ENCODE data around the gene PER1.

PER1 gene

GRCh38 chr17:8150194-8151119 is 1.7 kb downstream of the PER1 start:
- TF ChIP-seq, protein P1, sequence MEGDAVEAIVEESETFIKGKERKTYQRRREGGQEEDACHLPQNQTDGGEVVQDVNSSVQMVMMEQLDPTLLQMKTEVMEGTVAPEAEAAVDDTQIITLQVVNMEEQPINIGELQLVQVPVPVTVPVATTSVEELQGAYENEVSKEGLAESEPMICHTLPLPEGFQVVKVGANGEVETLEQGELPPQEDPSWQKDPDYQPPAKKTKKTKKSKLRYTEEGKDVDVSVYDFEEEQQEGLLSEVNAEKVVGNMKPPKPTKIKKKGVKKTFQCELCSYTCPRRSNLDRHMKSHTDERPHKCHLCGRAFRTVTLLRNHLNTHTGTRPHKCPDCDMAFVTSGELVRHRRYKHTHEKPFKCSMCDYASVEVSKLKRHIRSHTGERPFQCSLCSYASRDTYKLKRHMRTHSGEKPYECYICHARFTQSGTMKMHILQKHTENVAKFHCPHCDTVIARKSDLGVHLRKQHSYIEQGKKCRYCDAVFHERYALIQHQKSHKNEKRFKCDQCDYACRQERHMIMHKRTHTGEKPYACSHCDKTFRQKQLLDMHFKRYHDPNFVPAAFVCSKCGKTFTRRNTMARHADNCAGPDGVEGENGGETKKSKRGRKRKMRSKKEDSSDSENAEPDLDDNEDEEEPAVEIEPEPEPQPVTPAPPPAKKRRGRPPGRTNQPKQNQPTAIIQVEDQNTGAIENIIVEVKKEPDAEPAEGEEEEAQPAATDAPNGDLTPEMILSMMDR (IDR thresholded peaks at IDR 0.05; ENCODE audit: insufficient read depth, missing control alignments) = no peak
- FAIRE-seq (no peak), DNase-seq (ENCODE audit: insufficient read length, low spot score) (no peak)

DNA sequence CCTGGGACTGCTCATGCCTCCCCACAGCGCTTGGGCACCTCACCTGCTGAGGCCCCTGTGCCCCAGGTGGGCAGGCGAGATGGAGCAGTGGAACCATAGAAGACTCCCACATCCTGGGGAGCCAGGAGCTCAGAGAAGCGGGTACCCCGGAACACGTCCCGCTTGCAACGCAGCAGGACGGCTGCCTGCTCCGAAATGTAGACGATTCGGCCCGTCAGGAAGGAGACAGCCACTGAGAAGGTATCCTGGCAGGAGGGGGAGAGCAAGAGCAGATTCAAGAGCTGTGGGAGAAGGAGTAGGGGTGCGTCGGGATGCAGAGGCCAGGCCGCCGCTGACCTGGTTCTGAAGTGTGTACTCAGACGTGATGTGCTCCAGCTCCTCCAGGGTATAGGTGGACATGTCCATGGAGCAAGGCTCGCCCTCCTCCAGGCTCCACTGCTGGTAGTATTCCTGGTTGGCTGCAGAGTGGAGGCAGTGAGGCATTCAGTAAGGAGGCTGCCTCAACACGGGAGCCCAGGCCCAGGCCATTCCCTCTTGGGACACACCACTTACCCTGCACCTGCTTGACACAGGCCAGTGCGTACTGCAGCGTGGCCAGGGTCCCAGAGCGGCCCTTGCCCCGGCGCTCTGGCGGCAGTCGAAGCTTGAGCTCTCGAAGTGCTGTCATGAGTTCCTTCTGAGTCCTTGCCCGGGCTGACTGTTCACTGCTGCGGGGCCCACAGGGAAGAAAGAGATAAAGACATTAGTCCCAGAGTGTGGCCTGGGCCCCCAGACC is 2.6 kb downstream of the PER1 start:
- no peak for DNase-seq (ENCODE audit: insufficient read length, low spot score)
- TF ChIP-seq, protein P1 (IDR thresholded peaks at IDR 0.05; ENCODE audit: insufficient read depth, missing control alignments) = no peak
- FAIRE-seq = no peak

DNA sequence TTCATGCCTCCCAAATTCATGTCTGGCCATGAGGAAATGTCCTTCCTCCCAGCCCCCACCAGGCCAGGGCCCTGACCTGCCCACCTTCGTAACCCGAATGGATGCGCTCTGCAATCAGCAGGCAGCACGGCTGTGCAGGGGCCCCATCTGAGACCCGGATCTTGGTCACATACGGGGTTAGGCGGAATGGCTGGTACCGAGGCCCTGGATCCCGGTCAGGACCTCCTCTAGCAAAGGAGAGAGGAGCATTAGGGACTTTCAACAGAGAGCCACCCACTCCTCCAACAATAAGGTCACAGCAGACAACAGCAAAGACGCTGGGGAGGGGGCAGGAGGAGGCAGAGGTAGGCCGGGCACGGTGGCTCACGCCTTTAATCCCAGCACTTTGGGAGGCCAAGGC is 3.6 kb downstream of the PER1 start:
- DNase-seq (ENCODE audit: insufficient read length, low spot score) (no peak), FAIRE-seq (no peak)
- TF ChIP-seq, protein P1 (IDR thresholded peaks at IDR 0.05; ENCODE audit: insufficient read depth, missing control alignments) = no peak

DNA sequence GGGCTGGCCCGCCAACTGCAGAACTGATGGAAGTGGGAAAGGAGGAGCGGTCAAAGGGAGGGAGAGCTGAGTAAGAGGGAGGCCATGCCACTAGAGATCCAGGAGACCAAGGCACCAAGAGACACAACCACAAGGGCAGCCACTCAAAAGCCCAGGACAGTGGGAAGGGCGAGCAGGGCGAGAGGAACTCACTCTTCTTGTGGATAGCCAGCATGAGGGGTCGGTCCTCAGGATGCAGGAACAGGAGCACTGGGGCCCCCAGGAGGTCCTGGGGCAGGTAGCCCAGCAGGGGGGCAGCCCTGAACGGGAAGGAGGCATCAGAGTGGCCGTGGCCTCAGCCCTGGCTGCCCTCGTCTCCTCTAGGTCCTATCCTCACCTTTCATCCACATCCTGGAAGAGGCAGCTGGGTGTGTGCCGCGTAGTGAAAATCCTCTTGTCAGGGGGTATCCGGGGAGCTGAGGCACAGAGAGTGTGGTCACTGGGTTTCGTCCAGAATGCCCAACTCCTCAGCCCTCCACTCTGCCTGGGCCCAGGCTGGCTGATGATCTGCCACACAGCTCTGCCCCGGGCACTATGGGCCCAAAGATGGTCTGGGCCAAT is 4.3 kb downstream of the PER1 start:
- TF ChIP-seq, protein P1 (IDR thresholded peaks at IDR 0.05; ENCODE audit: insufficient read depth, missing control alignments) = no peak
- FAIRE-seq (no peak), DNase-seq (ENCODE audit: insufficient read length, low spot score) (no peak)

DNA sequence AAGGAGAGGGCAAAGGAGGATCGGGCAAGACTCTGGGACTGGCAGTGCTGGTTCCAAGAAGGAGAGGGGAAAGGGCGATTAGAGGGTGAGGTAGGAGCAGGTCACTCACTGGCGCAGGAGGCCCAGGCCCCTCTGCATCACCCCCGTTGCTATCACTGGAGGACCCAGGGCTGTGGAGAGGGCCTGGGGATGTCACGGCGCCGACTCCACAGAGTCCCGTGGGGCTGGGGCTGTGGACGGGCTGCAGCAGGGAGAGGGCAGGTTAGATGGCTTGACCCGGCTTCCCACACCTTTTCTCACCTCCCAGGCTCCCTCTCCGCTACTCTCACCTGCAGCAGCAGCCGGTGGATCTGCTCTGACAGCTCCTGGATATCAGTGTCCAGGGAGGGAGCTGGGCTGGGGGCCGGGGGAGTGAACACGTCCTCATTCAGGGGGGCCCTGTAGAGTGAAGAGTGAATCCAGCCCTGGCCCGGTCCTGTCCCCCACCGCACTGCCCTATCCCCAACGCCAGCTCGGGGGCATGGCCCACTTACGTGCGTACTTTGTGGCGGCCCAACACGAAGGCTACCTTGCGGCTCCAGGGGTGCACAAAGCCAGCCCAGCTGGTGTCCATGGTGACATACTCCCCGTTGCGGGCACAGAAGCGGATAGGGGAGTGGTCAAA is 4.9 kb downstream of the PER1 start:
- DNase-seq (ENCODE audit: insufficient read length, low spot score) = no peak
- FAIRE-seq = no peak
- TF ChIP-seq, protein P1 (IDR thresholded peaks at IDR 0.05; ENCODE audit: insufficient read depth, missing control alignments) = no peak

DNA sequence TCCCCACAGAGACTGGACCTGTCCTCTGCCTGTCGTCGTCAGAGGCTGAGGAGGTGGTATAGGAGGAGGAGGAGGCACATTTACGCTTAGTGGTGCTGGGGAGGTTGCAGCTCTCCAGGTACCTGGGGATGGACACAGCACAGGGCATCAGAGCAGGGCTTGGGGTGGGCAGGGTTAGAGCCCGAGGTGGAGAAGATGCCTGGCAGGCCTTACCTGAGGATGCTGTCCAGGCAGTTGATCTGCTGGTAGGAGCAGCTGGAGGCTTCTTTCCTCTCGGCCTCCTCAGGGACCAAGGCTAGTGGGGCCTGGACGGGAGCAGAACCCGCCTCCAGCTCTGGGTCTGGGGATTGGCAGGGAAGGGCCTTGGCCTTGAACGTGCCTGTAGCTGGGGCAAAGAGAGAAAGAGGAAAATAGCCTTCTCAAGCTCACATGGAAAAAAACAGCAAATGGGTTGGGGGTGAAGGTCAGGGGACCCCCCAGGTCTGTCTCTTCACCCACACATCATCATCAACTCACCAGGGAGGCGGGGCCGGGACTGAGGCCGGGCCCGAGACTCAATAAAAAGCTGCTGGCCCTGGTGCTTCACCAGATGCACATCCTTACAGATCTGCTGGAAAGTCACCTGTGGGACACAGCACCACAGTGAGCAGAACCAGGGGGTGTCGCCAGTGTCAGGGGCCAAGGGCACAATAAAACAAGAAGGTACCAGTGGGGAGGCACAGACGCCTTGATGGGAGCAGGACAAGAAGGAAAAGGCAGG is 5.6 kb downstream of the PER1 start:
- FAIRE-seq = no peak

More for the DNA sequence above, 5.6 kb downstream of the PER1 start:
- TF ChIP-seq, protein P1 (IDR thresholded peaks at IDR 0.05; ENCODE audit: insufficient read depth, missing control alignments) = no peak
- DNase-seq (ENCODE audit: insufficient read length, low spot score) = no peak
